Measurements from ENCODE around the gene NAGLU. TPM values are rescaled to one million over a fixed set of nuclear protein-coding genes. Genes with fewer than 3 reads are reported as not detected.

NAGLU gene
- total and polyA plus RNA-seq, 2 experiments from 2014 or later, result 12.0 to 31.2 TPM

DNA sequence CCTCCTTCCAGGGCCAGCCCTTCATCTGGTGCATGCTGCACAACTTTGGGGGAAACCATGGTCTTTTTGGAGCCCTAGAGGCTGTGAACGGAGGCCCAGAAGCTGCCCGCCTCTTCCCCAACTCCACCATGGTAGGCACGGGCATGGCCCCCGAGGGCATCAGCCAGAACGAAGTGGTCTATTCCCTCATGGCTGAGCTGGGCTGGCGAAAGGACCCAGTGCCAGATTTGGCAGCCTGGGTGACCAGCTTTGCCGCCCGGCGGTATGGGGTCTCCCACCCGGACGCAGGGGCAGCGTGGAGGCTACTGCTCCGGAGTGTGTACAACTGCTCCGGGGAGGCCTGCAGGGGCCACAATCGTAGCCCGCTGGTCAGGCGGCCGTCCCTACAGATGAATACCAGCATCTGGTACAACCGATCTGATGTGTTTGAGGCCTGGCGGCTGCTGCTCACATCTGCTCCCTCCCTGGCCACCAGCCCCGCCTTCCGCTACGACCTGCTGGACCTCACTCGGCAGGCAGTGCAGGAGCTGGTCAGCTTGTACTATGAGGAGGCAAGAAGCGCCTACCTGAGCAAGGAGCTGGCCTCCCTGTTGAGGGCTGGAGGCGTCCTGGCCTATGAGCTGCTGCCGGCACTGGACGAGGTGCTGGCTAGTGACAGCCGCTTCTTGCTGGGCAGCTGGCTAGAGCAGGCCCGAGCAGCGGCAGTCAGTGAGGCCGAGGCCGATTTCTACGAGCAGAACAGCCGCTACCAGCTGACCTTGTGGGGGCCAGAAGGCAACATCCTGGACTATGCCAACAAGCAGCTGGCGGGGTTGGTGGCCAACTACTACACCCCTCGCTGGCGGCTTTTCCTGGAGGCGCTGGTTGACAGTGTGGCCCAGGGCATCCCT lies 7.4 kb downstream of the NAGLU start:
- Mint-ChIP-seq H3K4me3 (no peak overlapping the region), H3K36me3 (ENCODE audit: low read depth) (peaks cover 21% of the 10 kb centered on the region; the same call in 2 of the 3 replicates), H3K4me1 (no peaks in the 10 kb centered on the region), H3K9me3 (no peaks in the 10 kb centered on the region; the same call in 2 of the 3 replicates), H3K27ac (no peak overlapping the region), H3K27me3 (ENCODE audit: insufficient read depth, low read depth, poor library complexity) (peaks cover 6% of the 10 kb centered on the region)
- no peak overlapping the region for H3K27ac ChIP-seq (ENCODE audit: low read depth)
- no peaks in the 10 kb centered on the region for H4K20me1 ChIP-seq (replicated peaks; ENCODE audit: insufficient read depth)
- H3K4me2 ChIP-seq, result no peak overlapping the region
- no peaks in the 10 kb centered on the region for H3K36me3 ChIP-seq (ENCODE audit: insufficient read depth)
- no peaks in the 10 kb centered on the region for H3K79me2 ChIP-seq (replicated peaks; ENCODE audit: insufficient read depth)
- H3K27me3 ChIP-seq (ENCODE audit: insufficient read depth), result no peaks in the 10 kb centered on the region
- no peak overlapping the region for H3K4me3 ChIP-seq
- H3F3A ChIP-seq (replicated peaks; ENCODE audit: low read depth), result peaks cover 6% of the 10 kb centered on the region
- DNase-seq (ENCODE audit: low spot score), result no peak
- TF ChIP-seq, protein P1, sequence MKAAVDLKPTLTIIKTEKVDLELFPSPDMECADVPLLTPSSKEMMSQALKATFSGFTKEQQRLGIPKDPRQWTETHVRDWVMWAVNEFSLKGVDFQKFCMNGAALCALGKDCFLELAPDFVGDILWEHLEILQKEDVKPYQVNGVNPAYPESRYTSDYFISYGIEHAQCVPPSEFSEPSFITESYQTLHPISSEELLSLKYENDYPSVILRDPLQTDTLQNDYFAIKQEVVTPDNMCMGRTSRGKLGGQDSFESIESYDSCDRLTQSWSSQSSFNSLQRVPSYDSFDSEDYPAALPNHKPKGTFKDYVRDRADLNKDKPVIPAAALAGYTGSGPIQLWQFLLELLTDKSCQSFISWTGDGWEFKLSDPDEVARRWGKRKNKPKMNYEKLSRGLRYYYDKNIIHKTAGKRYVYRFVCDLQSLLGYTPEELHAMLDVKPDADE (IDR thresholded peaks at IDR 0.05), result no peak
- TF ChIP-seq POLR2AphosphoS5 (IDR thresholded peaks at IDR 0.05; ENCODE audit: low read depth) (no peak), EZH2 (IDR thresholded peaks at IDR 0.05; ENCODE audit: low read depth, unreplicated experiment) (no peak), CTCF (conservative IDR thresholded peaks at IDR 0.05; ENCODE audit: low read depth in 2 of 2) (no peak), ZNF114 (CRISPR knock-in tag; IDR thresholded peaks at IDR 0.05) (no peak), NANOG (IDR thresholded peaks at IDR 0.05; ENCODE audit: borderline replicate concordance) (no peak), EZH2phosphoT487 (IDR thresholded peaks at IDR 0.05; ENCODE audit: unreplicated experiment) (no peak), REST (IDR thresholded peaks at IDR 0.05; ENCODE audit: unreplicated experiment) (no peak), ZNF462 (CRISPR knock-in tag; IDR thresholded peaks at IDR 0.05) (no peak), STAT1 (IDR thresholded peaks at IDR 0.05; ENCODE audit: unreplicated experiment) (no peak), JUNB (IDR thresholded peaks at IDR 0.05; ENCODE audit: unreplicated experiment) (no peak), ZNF331 (CRISPR knock-in tag; IDR thresholded peaks at IDR 0.05; ENCODE audit: low read depth) (no peak), CREB1 (CRISPR knock-in tag; IDR thresholded peaks at IDR 0.05; ENCODE audit: low read depth) (no peak)
- H3K4me1 ChIP-seq (ENCODE audit: insufficient read depth), result no peaks in the 10 kb centered on the region
- no peaks in the 10 kb centered on the region for H3K9me2 ChIP-seq (ENCODE audit: insufficient read depth)
- H2AFZ ChIP-seq, result no peak overlapping the region
- no peak for ATAC-seq
